Neural cell (in vitro differentiated cells): ENCODE data around the gene CDH7. TPM values are rescaled to one million over a fixed set of nuclear protein-coding genes. Genes with fewer than 3 reads are reported as not detected.

Source experiments
- H2AFZ ChIP-seq: fragments of 200-600, 300-800 bp; sonication (generic), shearing (Covaris generic); 2 replicates; pipeline ENCODE4 v1.6.0; 2014; ENCODE audit warnings: low read depth, mild to moderate bottlenecking, antibody characterized with exemption, low read length, moderate library complexity
- H3F3A ChIP-seq: fragments of 200-600 bp; shearing (Covaris generic); 2 replicates; pipeline ENCODE4 v1.6.1; 2016; ENCODE audit warnings: mild to moderate bottlenecking, moderate library complexity, mixed read lengths, antibody characterized with exemption, low read length; ENCODE audit not compliant: insufficient read depth, poor library complexity, severe bottlenecking
- H3K27ac ChIP-seq: fragments of 200-600, 300-800 bp; sonication (generic), shearing (Covaris generic); 2 replicates; pipeline ENCODE4 v1.5.1; 2014; ENCODE audit warnings: mild to moderate bottlenecking, low read length, moderate library complexity
- H3K27me3 ChIP-seq: fragments of 300-800, 200-600 bp; sonication (generic), shearing (Covaris generic); 2 replicates; pipeline ENCODE4 v1.6.0; 2014; ENCODE audit warnings: mild to moderate bottlenecking, low read depth, low read length, moderate library complexity; ENCODE audit not compliant: insufficient read depth
- H3K36me3 ChIP-seq: fragments of 300-800, 200-600 bp; sonication (generic), shearing (Covaris generic); 2 replicates; pipeline ENCODE4 v1.5.1; 2014; ENCODE audit warnings: mild to moderate bottlenecking, antibody characterized with exemption, low read length, moderate library complexity; ENCODE audit not compliant: insufficient read depth
- H3K4me2 ChIP-seq: fragments of 300-800, 200-600 bp; sonication (generic), shearing (Covaris generic); 2 replicates; pipeline ENCODE4 v1.6.0; 2014; ENCODE audit warnings: mild to moderate bottlenecking, low read length
- H3K4me3 ChIP-seq: fragments of 300-800, 200-600 bp; sonication (generic), shearing (Covaris generic); 2 replicates; pipeline ENCODE4 v1.5.1; 2014; ENCODE audit warnings: mild to moderate bottlenecking, low read length, moderate library complexity
- H3K79me2 ChIP-seq: fragments of 200-600 bp; shearing (Covaris generic); replicated peaks from 2 replicates; pipeline ENCODE4 v1.6.0; 2014; ENCODE audit warnings: mild to moderate bottlenecking, low read length, moderate library complexity; ENCODE audit not compliant: insufficient read depth
- H3K9ac ChIP-seq: fragments of 300-800, 200-600 bp; sonication (generic), shearing (Covaris generic); 2 replicates; pipeline ENCODE4 v1.6.1; 2016; ENCODE audit warnings: mild to moderate bottlenecking, low read length, mixed read lengths
- H3K9me2 ChIP-seq: fragments of 200-600 bp; shearing (Covaris generic); 2 replicates; pipeline ENCODE4 v1.6.1; 2016; ENCODE audit warnings: mild to moderate bottlenecking, low read length, mixed read lengths; ENCODE audit not compliant: insufficient read depth
- H3K9me3 ChIP-seq: fragments of 200-600, 300-800 bp; sonication (generic), shearing (Covaris generic); 2 replicates; pipeline ENCODE4 v1.6.1; 2016; ENCODE audit warnings: mild to moderate bottlenecking, mixed run types, low read length, moderate library complexity, mixed read lengths
- H4K20me1 ChIP-seq: fragments of 200-600 bp; shearing (Covaris generic); 2 replicates; pipeline ENCODE4 v1.6.1; 2016; ENCODE audit warnings: mild to moderate bottlenecking, mixed run types; ENCODE audit not compliant: insufficient read depth
- EP300 ChIP-seq: fragments of 450-650 bp; conservative IDR thresholded peaks from 2 replicates; pipeline ENCODE4 v1.6.1; 2014; ENCODE audit warnings: antibody characterized with exemption, mild to moderate bottlenecking, moderate library complexity; ENCODE audit not compliant: poor library complexity, severe bottlenecking
- EZH2 ChIP-seq: fragments of 200-600, 300-800 bp; shearing (Covaris generic), sonication (generic); IDR thresholded peaks from 2 replicates; pipeline ENCODE4 v1.6.1; 2014; ENCODE audit warnings: antibody characterized with exemption, low read length, borderline replicate concordance, mild to moderate bottlenecking; ENCODE audit not compliant: insufficient read depth, poor library complexity, severe bottlenecking
- MXI1 ChIP-seq: fragments of 450-650 bp; conservative IDR thresholded peaks from 2 replicates; pipeline ENCODE4 v1.6.1; 2014; ENCODE audit warnings: antibody characterized with exemption, mild to moderate bottlenecking; ENCODE audit not compliant: poor library complexity, severe bottlenecking
- POLR2AphosphoS5 ChIP-seq: IDR thresholded peaks from 2 replicates; pipeline ENCODE4 v1.6.1; 2012
- RAD21 ChIP-seq: fragments of 450-650 bp; conservative IDR thresholded peaks from 2 replicates; pipeline ENCODE4 v1.6.1; 2014; ENCODE audit warnings: antibody characterized with exemption, mild to moderate bottlenecking, moderate library complexity
- SMC3 ChIP-seq: fragments of 450-650 bp; conservative IDR thresholded peaks from 2 replicates; pipeline ENCODE4 v1.6.1; 2014; ENCODE audit warnings: antibody characterized with exemption, mild to moderate bottlenecking, moderate library complexity; ENCODE audit not compliant: poor library complexity
- TAF1 ChIP-seq: IDR thresholded peaks from 2 replicates; pipeline ENCODE4 v1.6.1; 2012; ENCODE audit warnings: low read depth
- polyA plus RNA-seq: library from polyadenylated mRNA; depleted of rRNA; stranded (reverse); fragments of >200 nt; gene quantifications from 2 replicates; pipeline ENCODE4 v1.2.3, GENCODE V29; 2014
- TF ChIP-seq, protein P1 (sequence below): fragments of 450-650 bp; IDR thresholded peaks from 2 replicates; pipeline ENCODE4 v1.5.1; 2014; ENCODE audit warnings: antibody characterized with exemption, mild to moderate bottlenecking, moderate library complexity; ENCODE audit not compliant: poor library complexity, severe bottlenecking
- TF ChIP-seq, protein P2 (sequence below): IDR thresholded peaks from 2 replicates; pipeline ENCODE4 v1.6.1; 2012; ENCODE audit warnings: borderline replicate concordance

CDH7 gene
- polyA plus RNA-seq, 1 donor from 2014 or later: 7.4 TPM

DNA sequence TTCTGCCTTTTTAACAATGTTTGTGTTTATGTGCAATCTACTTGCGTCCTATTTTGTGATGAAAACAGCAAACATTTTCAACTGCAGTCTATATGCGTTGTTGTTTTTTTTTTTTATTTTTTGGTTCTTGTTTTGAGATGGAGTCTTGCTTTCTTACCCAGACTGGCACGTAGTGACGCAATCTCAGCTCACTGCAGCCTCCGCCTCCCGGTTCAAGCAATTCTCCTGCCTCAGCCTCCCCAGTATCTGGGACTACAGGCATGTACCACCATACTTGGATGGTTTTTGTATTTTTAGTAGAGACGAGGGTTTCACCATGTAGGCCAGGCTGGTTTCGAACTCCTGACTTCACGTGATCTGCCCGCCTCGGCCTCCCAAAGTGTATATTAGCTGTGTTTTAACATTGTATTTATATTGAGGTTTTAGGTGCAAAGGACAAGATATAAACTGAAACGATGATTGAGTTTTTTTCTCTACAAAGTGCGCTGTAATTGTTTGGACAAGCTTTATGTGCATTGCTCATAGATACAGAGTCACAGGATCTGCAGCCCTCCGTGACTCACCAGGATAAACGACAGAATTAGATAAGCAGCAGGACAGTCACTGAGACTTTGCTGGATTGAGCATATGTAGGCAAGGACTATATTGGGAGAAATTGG lies 17.4 kb downstream of the CDH7 start:
- H3F3A ChIP-seq: no peaks in the 10 kb centered on the region
- H3K4me2 ChIP-seq: no peak overlapping the region

DNA sequence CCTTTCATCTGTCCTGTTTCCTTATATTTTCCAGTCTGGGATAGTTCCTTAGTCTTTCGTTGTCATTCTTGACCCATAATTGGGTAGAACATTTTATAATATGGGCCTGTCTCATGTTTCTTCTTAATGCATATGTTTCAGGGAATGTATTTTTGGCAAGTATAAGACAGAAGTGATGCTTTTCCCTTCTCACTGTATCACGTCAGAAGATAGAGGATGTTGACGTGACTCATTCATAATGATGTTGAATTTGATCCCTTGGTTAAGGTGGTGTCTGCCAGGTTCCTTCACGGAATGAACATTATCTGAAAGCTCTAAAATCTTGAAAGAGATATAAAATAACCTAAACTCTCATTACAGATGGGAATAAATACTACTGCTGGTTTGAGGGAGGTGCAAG lies 18.8 kb downstream of the CDH7 start:
- TF ChIP-seq TAF1 (no peak), EZH2 (no peak), MXI1 (no peak), EP300 (no peak)
- Histone ChIP-seq H3K9me2 (no peaks in the 10 kb centered on the region), H3K4me3 (no peak overlapping the region), H2AFZ (no peak overlapping the region), H3K9ac (no peak overlapping the region), H4K20me1 (no peaks in the 10 kb centered on the region), H3K9me3 (no peaks in the 10 kb centered on the region), H3K27ac (no peak overlapping the region), H3K36me3 (no peaks in the 10 kb centered on the region), H3K4me2 (no peak overlapping the region), H3K27me3 (no peaks in the 10 kb centered on the region), H3F3A (no peaks in the 10 kb centered on the region), H3K79me2 (no peaks in the 10 kb centered on the region)

More for the DNA sequence above, 17.4 kb downstream of the CDH7 start:
- no peak overlapping the region for H2AFZ ChIP-seq
- no peak overlapping the region for H3K27ac ChIP-seq
- TF ChIP-seq TAF1: no peak
- TF ChIP-seq, protein P1, sequence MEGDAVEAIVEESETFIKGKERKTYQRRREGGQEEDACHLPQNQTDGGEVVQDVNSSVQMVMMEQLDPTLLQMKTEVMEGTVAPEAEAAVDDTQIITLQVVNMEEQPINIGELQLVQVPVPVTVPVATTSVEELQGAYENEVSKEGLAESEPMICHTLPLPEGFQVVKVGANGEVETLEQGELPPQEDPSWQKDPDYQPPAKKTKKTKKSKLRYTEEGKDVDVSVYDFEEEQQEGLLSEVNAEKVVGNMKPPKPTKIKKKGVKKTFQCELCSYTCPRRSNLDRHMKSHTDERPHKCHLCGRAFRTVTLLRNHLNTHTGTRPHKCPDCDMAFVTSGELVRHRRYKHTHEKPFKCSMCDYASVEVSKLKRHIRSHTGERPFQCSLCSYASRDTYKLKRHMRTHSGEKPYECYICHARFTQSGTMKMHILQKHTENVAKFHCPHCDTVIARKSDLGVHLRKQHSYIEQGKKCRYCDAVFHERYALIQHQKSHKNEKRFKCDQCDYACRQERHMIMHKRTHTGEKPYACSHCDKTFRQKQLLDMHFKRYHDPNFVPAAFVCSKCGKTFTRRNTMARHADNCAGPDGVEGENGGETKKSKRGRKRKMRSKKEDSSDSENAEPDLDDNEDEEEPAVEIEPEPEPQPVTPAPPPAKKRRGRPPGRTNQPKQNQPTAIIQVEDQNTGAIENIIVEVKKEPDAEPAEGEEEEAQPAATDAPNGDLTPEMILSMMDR: no peak
- no peaks in the 10 kb centered on the region for H3K36me3 ChIP-seq
- no peaks in the 10 kb centered on the region for H3K79me2 ChIP-seq
- H3K27me3 ChIP-seq: no peaks in the 10 kb centered on the region
- H3K4me3 ChIP-seq: no peak overlapping the region
- H3K9me3 ChIP-seq: no peaks in the 10 kb centered on the region
- no peak overlapping the region for H3K9ac ChIP-seq
- no peaks in the 10 kb centered on the region for H4K20me1 ChIP-seq
- no peaks in the 10 kb centered on the region for H3K9me2 ChIP-seq

DNA sequence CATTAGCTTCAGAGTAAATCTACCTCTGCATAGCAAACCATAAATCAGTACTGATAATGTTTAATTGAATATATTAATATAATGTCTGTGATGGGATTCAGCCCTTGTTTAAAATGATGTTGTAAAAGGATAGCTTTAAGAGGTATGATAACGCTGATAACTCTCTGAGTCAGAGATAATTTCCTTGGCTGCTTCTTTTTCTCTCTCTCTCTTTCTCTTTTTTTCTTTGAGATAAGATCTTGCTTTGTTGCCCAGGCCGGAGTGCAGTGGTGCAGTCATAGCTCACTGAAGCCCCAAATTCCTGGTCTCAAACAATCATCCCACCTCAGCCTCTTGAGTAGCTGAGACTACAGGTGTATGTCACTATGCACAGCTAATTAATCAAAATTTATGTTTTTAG lies 35.7 kb downstream of the CDH7 start:
- H3K36me3 ChIP-seq: no peaks in the 10 kb centered on the region
- no peak overlapping the region for H2AFZ ChIP-seq
- no peaks in the 10 kb centered on the region for H4K20me1 ChIP-seq
- H3F3A ChIP-seq: no peaks in the 10 kb centered on the region
- H3K27me3 ChIP-seq: no peaks in the 10 kb centered on the region
- TF ChIP-seq, protein P1: no peak
- no peak for TF ChIP-seq RAD21
- no peak for TF ChIP-seq MXI1
- TF ChIP-seq EP300: no peak
- no peak for TF ChIP-seq EZH2
- no peak for TF ChIP-seq SMC3
- TF ChIP-seq, protein P2, sequence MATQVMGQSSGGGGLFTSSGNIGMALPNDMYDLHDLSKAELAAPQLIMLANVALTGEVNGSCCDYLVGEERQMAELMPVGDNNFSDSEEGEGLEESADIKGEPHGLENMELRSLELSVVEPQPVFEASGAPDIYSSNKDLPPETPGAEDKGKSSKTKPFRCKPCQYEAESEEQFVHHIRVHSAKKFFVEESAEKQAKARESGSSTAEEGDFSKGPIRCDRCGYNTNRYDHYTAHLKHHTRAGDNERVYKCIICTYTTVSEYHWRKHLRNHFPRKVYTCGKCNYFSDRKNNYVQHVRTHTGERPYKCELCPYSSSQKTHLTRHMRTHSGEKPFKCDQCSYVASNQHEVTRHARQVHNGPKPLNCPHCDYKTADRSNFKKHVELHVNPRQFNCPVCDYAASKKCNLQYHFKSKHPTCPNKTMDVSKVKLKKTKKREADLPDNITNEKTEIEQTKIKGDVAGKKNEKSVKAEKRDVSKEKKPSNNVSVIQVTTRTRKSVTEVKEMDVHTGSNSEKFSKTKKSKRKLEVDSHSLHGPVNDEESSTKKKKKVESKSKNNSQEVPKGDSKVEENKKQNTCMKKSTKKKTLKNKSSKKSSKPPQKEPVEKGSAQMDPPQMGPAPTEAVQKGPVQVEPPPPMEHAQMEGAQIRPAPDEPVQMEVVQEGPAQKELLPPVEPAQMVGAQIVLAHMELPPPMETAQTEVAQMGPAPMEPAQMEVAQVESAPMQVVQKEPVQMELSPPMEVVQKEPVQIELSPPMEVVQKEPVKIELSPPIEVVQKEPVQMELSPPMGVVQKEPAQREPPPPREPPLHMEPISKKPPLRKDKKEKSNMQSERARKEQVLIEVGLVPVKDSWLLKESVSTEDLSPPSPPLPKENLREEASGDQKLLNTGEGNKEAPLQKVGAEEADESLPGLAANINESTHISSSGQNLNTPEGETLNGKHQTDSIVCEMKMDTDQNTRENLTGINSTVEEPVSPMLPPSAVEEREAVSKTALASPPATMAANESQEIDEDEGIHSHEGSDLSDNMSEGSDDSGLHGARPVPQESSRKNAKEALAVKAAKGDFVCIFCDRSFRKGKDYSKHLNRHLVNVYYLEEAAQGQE: no peak
- no peak for TF ChIP-seq POLR2AphosphoS5
- TF ChIP-seq TAF1: no peak
- H3K9me2 ChIP-seq: no peaks in the 10 kb centered on the region
- H3K79me2 ChIP-seq: no peaks in the 10 kb centered on the region
- H3K4me3 ChIP-seq: no peak overlapping the region
- no peak overlapping the region for H3K27ac ChIP-seq
- no peak overlapping the region for H3K4me2 ChIP-seq
- H3K9ac ChIP-seq: no peak overlapping the region
- no peaks in the 10 kb centered on the region for H3K9me3 ChIP-seq
